Measurements from ENCODE around the gene CACNA2D3. TPM values are rescaled to one million over a fixed set of nuclear protein-coding genes. Genes with fewer than 3 reads are reported as not detected.

CACNA2D3 gene
- total RNA-seq, 1 experiment from 2014 or later, result 7.6 TPM

- peak; percentile 38 for DNase-seq (ENCODE audit: low spot score)
Measured at GRCh38 chr3:54171509-54171908, 49.2 kb downstream of the CACNA2D3 start.

GRCh38 chr3:54171951-54172350 lies 49.6 kb downstream of the CACNA2D3 start:
- DNase-seq (ENCODE audit: low spot score), result no peak

- no peak for DNase-seq (ENCODE audit: low spot score)
Measured at GRCh38 chr3:54173371-54173770, 51.0 kb downstream of the CACNA2D3 start.

GRCh38 chr3:54176106-54176505 lies 53.8 kb downstream of the CACNA2D3 start:
- peak; percentile 39 for DNase-seq (ENCODE audit: low spot score)

GRCh38 chr3:54177816-54178215 lies 55.5 kb downstream of the CACNA2D3 start:
- no peak for DNase-seq (ENCODE audit: low spot score)

- DNase-seq (ENCODE audit: low spot score), result no peak
Measured at GRCh38 chr3:54178376-54178775, 56.0 kb downstream of the CACNA2D3 start.

- no peak for DNase-seq (ENCODE audit: low spot score)
Measured at GRCh38 chr3:54180921-54181320, 58.6 kb downstream of the CACNA2D3 start.

- no peak for DNase-seq (ENCODE audit: low spot score)
Measured at GRCh38 chr3:54182242-54182641, 59.9 kb downstream of the CACNA2D3 start.

GRCh38 chr3:54185740-54186139 lies 63.4 kb downstream of the CACNA2D3 start:
- no peak for DNase-seq (ENCODE audit: low spot score)

GRCh38 chr3:54188176-54188791 lies 65.9 kb downstream of the CACNA2D3 start:
- peak; percentile 75 for DNase-seq (ENCODE audit: low spot score)

- DNase-seq (ENCODE audit: low spot score), result no peak
Measured at GRCh38 chr3:54191220-54191619, 68.9 kb downstream of the CACNA2D3 start.

GRCh38 chr3:54192026-54192425 lies 69.7 kb downstream of the CACNA2D3 start:
- DNase-seq (ENCODE audit: low spot score), result no peak

GRCh38 chr3:54193093-54193492 lies 70.7 kb downstream of the CACNA2D3 start:
- no peak for DNase-seq (ENCODE audit: low spot score)

- no peak for DNase-seq (ENCODE audit: low spot score)
Measured at GRCh38 chr3:54196360-54196991, 74.1 kb downstream of the CACNA2D3 start.

- DNase-seq (ENCODE audit: low spot score), result no peak
Measured at GRCh38 chr3:54197509-54197908, 75.2 kb downstream of the CACNA2D3 start.

- no peak for DNase-seq (ENCODE audit: low spot score)
Measured at GRCh38 chr3:54198556-54198955, 76.2 kb downstream of the CACNA2D3 start.

- no peak for DNase-seq (ENCODE audit: low spot score)
Measured at GRCh38 chr3:54202054-54202453, 79.7 kb downstream of the CACNA2D3 start.

- no peak for DNase-seq (ENCODE audit: low spot score)
Measured at GRCh38 chr3:54202651-54203248, 80.4 kb downstream of the CACNA2D3 start.

- DNase-seq (ENCODE audit: low spot score), result no peak
Measured at GRCh38 chr3:54206874-54207273, 84.5 kb downstream of the CACNA2D3 start.

- no peak for DNase-seq (ENCODE audit: low spot score)
Measured at GRCh38 chr3:54211097-54211496, 88.7 kb downstream of the CACNA2D3 start.

- no peak for DNase-seq (ENCODE audit: low spot score)
Measured at GRCh38 chr3:54212723-54213122, 90.4 kb downstream of the CACNA2D3 start.

GRCh38 chr3:54213907-54214306 lies 91.6 kb downstream of the CACNA2D3 start:
- peak; percentile 79 for DNase-seq (ENCODE audit: low spot score)

GRCh38 chr3:54214845-54215244 lies 92.5 kb downstream of the CACNA2D3 start:
- DNase-seq (ENCODE audit: low spot score), result no peak

All from A172 (cell line).